Stomach (tissue), 9 donors: ENCODE results near the gene IQUB. TPM values are rescaled to one million over a fixed set of nuclear protein-coding genes. Genes with fewer than 3 reads are reported as not detected.
"Not testable (repeated sequence)": the region's sequence is repeated elsewhere in the genome, so short reads cannot be mapped to it uniquely, and the experiment has no call there.

Source experiments
- DNase-seq, 2 donors: peaks; one replicate each; pipeline versions ENCODE4 v3.0.0 to v3.0.0-alpha.2; 2013 to 2019
- H3K27ac ChIP-seq, 5 donors: fragments of 200-600 bp in 4 of 5; sonication (generic) in 4 of 5; one replicate each; pipeline ENCODE4 v1.5.1; 2013 to 2019; ENCODE audit warnings: mild to moderate bottlenecking in 1 of 5, moderate library complexity in 1 of 5
- H3K27me3 ChIP-seq, 3 donors: fragments of 200-600 bp; sonication (generic); one replicate each; pipeline ENCODE4 v1.5.1; 2017 to 2019; ENCODE audit warnings: mixed run types in 1 of 3
- H3K36me3 ChIP-seq, 4 donors: fragments of 200-600 bp; sonication (generic); 1 replicate in 3 of 4; 2 replicates in 1 of 4; pipeline ENCODE4 v1.5.1; 2016 to 2019
- H3K4me1 ChIP-seq, 4 donors: fragments of 200-600 bp; sonication (generic); one replicate each; pipeline ENCODE4 v1.5.1; 2016 to 2019
- H3K4me3 ChIP-seq, 4 donors: fragments of 200-600 bp; sonication (generic) in 3 of 4; one replicate each; pipeline ENCODE4 v1.5.1; 2016 to 2019; ENCODE audit warnings: mild to moderate bottlenecking in 1 of 4
- H3K9me3 ChIP-seq, 4 donors: fragments of 200-600 bp; sonication (generic); one replicate each; pipeline ENCODE4 v1.5.1; 2016 to 2019
- EP300 ChIP-seq: sonication (generic); formaldehyde crosslinking; IDR thresholded peaks from one replicate; pipeline ENCODE4 v1.6.1; 2017; ENCODE audit warnings: antibody characterized with exemption
- POLR2A ChIP-seq, 4 donors: fragments of 450-650 bp; IDR thresholded peaks; one replicate each; pipeline ENCODE4 v1.6.1; 2016; ENCODE audit warnings: antibody characterized with exemption in 4 of 4, control low read depth in 2 of 4, mild to moderate bottlenecking in 1 of 4, moderate library complexity in 1 of 4
- POLR2AphosphoS5 ChIP-seq, 3 donors: sonication (generic); formaldehyde crosslinking; IDR thresholded peaks; one replicate each; pipeline ENCODE4 v1.6.1; 2016; ENCODE audit warnings: antibody characterized with exemption in 3 of 3
- WGBS, 5 donors: extraction: QIAGEN DNeasy Blood & Tissue Kit in 3 of 5; methylation state at CpG; one replicate each; pipeline versions ENCODE4 v1.1.5 to v1.1.7; 2013 to 2018; 5-methylcytosine and 5-hydroxymethylcytosine counted together
- intact Hi-C: fragments of 100-400 bp; cut with DNase I; formaldehyde crosslinking; loops from one replicate; pipeline ENCODE4 v1.15.1; 2023; ENCODE audit warnings: low total_unique reads
- polyA plus RNA-seq, 3 donors: library from polyadenylated mRNA; stranded (reverse); fragments of 200-250 nt; gene quantifications; one replicate each; pipeline ENCODE4 v1.2.3, GENCODE V29; 2013
- total RNA-seq, 5 donors: library from RNA; depleted of rRNA; stranded (reverse); fragments of >200 nt; gene quantifications; one replicate each; pipeline versions ENCODE4 v1.1.0 to v1.2.3, GENCODE V29; 2014 to 2016
- TF ChIP-seq, protein P1 (sequence below), 7 experiments: fragments of 450-650 bp in 4 of 7; fragments of 200-600 bp in 3 of 7; sonication (generic) in 3 of 7; IDR thresholded peaks; one replicate each; pipeline ENCODE4 v1.5.1; 2016 to 2019; ENCODE audit warnings: antibody characterized with exemption in 7 of 7, control low read depth in 2 of 7, mild to moderate bottlenecking in 1 of 7
- donor health status: healthy with polysubstance abuse.
- donor health status: Bipolar disorder and iron deficiency.
- donor health status: healthy.

The IQUB gene
- total and polyA plus RNA-seq, 8 donors: 0.05 to 2.7 (median 0.34) TPM; not detected in 4

DNA sequence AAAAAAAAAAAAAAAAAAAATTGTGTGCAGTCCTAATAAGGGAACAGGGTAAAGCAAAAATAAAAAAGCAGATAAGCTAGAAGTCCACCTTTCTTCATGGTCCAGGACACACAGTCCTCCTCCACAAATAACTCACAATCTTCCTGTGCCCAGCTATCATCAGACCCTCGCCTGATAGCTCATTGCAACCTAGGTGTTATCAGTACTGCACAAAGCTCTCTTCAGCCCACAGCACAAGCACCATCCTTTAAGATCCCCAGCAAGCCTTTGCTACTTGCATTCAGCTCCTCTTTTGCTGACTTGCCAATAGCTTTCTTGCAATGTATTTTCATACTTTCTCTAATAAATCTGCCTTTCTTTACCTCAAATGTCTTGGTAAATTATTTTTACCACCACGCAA, 18.2 kb upstream of the IQUB start:
- intact Hi-C loops: no loop called here
- H3K27me3 ChIP-seq: no peaks in the 10 kb centered on the region
- no peaks in the 10 kb centered on the region for H3K9me3 ChIP-seq
- WGBS, 5 donors: 95 to 100% (median 98%) methylated on average over 2 of the region's 2 CpGs
- TF ChIP-seq POLR2AphosphoS5 (IDR thresholded peaks at IDR 0.05) (no peak), EP300 (no peak), POLR2A (IDR thresholded peaks at IDR 0.05) (no peak)
- TF ChIP-seq, protein P1, sequence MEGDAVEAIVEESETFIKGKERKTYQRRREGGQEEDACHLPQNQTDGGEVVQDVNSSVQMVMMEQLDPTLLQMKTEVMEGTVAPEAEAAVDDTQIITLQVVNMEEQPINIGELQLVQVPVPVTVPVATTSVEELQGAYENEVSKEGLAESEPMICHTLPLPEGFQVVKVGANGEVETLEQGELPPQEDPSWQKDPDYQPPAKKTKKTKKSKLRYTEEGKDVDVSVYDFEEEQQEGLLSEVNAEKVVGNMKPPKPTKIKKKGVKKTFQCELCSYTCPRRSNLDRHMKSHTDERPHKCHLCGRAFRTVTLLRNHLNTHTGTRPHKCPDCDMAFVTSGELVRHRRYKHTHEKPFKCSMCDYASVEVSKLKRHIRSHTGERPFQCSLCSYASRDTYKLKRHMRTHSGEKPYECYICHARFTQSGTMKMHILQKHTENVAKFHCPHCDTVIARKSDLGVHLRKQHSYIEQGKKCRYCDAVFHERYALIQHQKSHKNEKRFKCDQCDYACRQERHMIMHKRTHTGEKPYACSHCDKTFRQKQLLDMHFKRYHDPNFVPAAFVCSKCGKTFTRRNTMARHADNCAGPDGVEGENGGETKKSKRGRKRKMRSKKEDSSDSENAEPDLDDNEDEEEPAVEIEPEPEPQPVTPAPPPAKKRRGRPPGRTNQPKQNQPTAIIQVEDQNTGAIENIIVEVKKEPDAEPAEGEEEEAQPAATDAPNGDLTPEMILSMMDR (IDR thresholded peaks at IDR 0.05): no peak
- no peak overlapping the region for H3K27ac ChIP-seq
- H3K4me3 ChIP-seq: no peak overlapping the region
- peaks cover 23 to 72% (median 35%) of the 10 kb centered on the region in 4 donors for H3K4me1 ChIP-seq
- peaks cover 0 to 49% (median 43%) of the 10 kb centered on the region in 4 donors for H3K36me3 ChIP-seq
- DNase-seq: no peak

DNA sequence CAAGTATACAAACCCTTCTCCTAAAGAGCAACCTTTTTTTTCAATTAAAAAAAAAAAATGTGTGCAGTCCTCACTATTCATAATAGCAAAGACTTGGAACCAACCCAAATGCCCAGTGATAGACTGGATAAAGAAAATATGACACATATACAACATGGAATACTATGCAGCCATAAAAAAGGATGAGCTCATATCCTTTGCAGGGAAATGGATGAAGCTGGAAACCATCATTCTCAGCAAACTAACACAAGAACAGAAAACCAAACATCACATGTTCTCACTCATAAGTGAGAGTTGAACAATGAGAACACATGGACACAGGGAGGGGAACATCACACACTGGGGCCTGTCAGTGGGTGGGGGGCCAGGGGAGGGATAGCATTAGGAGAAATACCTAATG, 17.7 kb upstream of the IQUB start:
- peaks cover 0 to 54% (median 48%) of the 10 kb centered on the region in 4 donors for H3K36me3 ChIP-seq

DNA sequence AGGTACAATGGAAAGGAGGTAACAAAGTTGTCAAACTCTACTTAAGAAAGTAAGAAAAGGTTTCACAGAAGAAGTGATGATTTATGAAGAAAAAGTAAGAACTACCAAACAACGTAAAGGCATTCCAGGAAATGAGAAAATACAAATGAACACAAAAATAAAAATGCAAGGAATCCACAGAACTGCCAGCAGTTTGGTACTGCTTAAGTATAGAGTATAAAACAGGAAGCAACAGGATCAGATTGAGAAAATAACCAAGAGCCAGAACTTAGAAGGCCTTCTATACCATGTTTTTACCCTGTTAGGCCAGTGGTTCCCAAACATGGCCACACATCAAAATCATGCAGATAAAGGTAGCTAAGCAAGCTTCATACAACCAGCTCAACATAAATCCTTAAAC, 14.0 kb upstream of the IQUB start:
- H3K27me3 ChIP-seq: no peaks in the 10 kb centered on the region
- 71 to 88% (median 81%) methylated on average over 1 of the region's 1 CpG for WGBS, 5 donors
- H3K36me3 ChIP-seq: peaks cover 0 to 60% (median 55%) of the 10 kb centered on the region in 4 donors
- intact Hi-C loops: no loop called here
- no peak overlapping the region for H3K27ac ChIP-seq
- no peak for TF ChIP-seq POLR2AphosphoS5 (IDR thresholded peaks at IDR 0.05)
- no peak for TF ChIP-seq POLR2A (IDR thresholded peaks at IDR 0.05)
- TF ChIP-seq, protein P1 (IDR thresholded peaks at IDR 0.05): no peak
- TF ChIP-seq EP300: no peak
- no peak for DNase-seq
- no peaks in the 10 kb centered on the region for H3K9me3 ChIP-seq
- peaks cover 0 to 49% (median 12%) of the 10 kb centered on the region in 4 donors for H3K4me1 ChIP-seq
- H3K4me3 ChIP-seq: no peak overlapping the region

More for the DNA sequence above, 17.7 kb upstream of the IQUB start:
- peaks cover 23 to 77% (median 37%) of the 10 kb centered on the region in 4 donors for H3K4me1 ChIP-seq
- intact Hi-C loops, H3K4me3 ChIP-seq, DNase-seq, H3K9me3 ChIP-seq, H3K27ac ChIP-seq, H3K27me3 ChIP-seq: not testable (repeated sequence)

DNA sequence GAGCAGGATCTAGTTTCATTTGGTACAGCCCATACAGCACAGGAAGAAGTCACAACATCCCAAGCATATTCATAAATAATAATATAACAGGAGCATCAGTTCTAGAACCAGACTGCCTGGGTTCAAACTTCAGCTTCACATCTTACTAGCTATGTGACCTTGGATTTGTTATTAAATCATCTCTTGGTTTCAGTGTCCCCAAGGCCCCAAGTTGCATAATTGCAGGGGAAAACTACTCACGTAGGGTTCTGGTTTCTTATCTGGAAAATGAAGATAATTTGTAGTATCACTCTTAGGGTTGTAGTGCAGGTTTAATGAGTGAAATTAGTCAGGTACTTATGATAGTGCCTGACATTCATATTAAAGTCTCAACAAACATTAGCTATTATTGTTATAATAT, 5.5 kb upstream of the IQUB start:
- Histone ChIP-seq H3K4me3 (no peak overlapping the region), H3K36me3 (peaks cover 0 to 40% (median 12%) of the 10 kb centered on the region in 4 donors), H3K27me3 (no peaks in the 10 kb centered on the region), H3K9me3 (no peaks in the 10 kb centered on the region), H3K27ac (no peak overlapping the region), H3K4me1 (peaks cover 0 to 13% (median 2%) of the 10 kb centered on the region in 4 donors)
- TF ChIP-seq POLR2A (IDR thresholded peaks at IDR 0.05) (no peak), EP300 (no peak), POLR2AphosphoS5 (IDR thresholded peaks at IDR 0.05) (no peak)
- TF ChIP-seq, protein P1 (IDR thresholded peaks at IDR 0.05): no peak
- DNase-seq: no peak
- intact Hi-C loops: no loop called here
- WGBS, 5 donors: 29 to 45% (median 33%) methylated on average over 1 of the region's 1 CpG

DNA sequence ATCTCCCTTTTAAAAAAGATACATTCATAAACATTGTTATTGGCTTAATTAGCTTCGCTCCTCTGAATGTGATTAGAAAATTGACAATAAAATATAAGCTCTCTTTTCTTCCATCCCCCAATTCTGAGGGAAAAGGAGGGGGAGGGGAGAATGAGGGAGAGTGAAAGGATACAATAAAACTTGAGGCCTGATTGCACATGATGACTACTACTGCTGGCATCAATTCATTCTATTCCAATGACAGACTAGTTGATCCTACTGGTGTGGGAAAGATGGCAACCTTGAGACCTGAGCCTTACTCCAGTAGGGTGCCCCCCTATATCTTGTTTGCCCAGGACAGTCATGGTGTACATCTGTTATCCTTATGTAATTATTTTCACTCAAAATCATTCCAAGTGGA, 4.5 kb upstream of the IQUB start:
- intact Hi-C loops: no loop called here
- 92 to 100% (median 95%) methylated on average over 1 of the region's 1 CpG for WGBS, 5 donors
- Histone ChIP-seq H3K4me1 (peaks cover 2 to 18% (median 6%) of the 10 kb centered on the region in 4 donors), H3K27ac (no peak overlapping the region), H3K4me3 (no peak overlapping the region), H3K27me3 (peaks cover 0 to 4% (median 0%) of the 10 kb centered on the region in 3 donors), H3K36me3 (peaks cover 0 to 37% (median 10%) of the 10 kb centered on the region in 4 donors), H3K9me3 (no peaks in the 10 kb centered on the region)
- DNase-seq: no peak
- no peak for TF ChIP-seq POLR2AphosphoS5 (IDR thresholded peaks at IDR 0.05)
- no peak for TF ChIP-seq EP300
- no peak for TF ChIP-seq POLR2A (IDR thresholded peaks at IDR 0.05)
- TF ChIP-seq, protein P1 (IDR thresholded peaks at IDR 0.05): no peak
